Measurements from ENCODE around the gene GOLGA6A.
"Not testable (repeated sequence)": the region's sequence is repeated elsewhere in the genome, so short reads cannot be mapped to it uniquely, and the experiment has no call there.

The GOLGA6A gene

GRCh38 chr15:74099963-74100733 lies 17.8 kb upstream of the GOLGA6A start:
- DNase-seq (ENCODE audit: low read depth) = peak; percentile 49

- not testable (repeated sequence) for DNase-seq (ENCODE audit: low read depth)
Observed at GRCh38 chr15:74096753-74097474, 14.6 kb upstream of the GOLGA6A start.

GRCh38 chr15:74095610-74096009 lies 13.3 kb upstream of the GOLGA6A start:
- DNase-seq (ENCODE audit: low read depth) = not testable (repeated sequence)

GRCh38 chr15:74094567-74094966 lies 12.2 kb upstream of the GOLGA6A start:
- not testable (repeated sequence) for DNase-seq (ENCODE audit: low read depth)

GRCh38 chr15:74075781-74076180 lies 6.6 kb downstream of the GOLGA6A start:
- DNase-seq (ENCODE audit: low read depth) = not testable (repeated sequence)

- DNase-seq (ENCODE audit: low read depth) = not testable (repeated sequence)
Observed at GRCh38 chr15:74072614-74073337, 9.6 kb downstream of the GOLGA6A start.

- DNase-seq (ENCODE audit: low read depth) = not testable (repeated sequence)
Observed at GRCh38 chr15:74072132-74072531, 10.2 kb downstream of the GOLGA6A start.

GRCh38 chr15:74071645-74072044 lies 10.7 kb downstream of the GOLGA6A start:
- DNase-seq (ENCODE audit: low read depth) = not testable (repeated sequence)

- peak; percentile 31 for DNase-seq (ENCODE audit: low read depth)
Observed at GRCh38 chr15:74065684-74066411, 16.5 kb downstream of the GOLGA6A start.

GRCh38 chr15:74064822-74065221 lies 17.5 kb downstream of the GOLGA6A start:
- DNase-seq (ENCODE audit: low read depth) = not testable (repeated sequence)

GRCh38 chr15:74064183-74064582 lies 18.2 kb downstream of the GOLGA6A start:
- not testable (repeated sequence) for DNase-seq (ENCODE audit: low read depth)

GRCh38 chr15:74063425-74064146 lies 18.8 kb downstream of the GOLGA6A start:
- not testable (repeated sequence) for DNase-seq (ENCODE audit: low read depth)

GRCh38 chr15:74062671-74063070 lies 19.7 kb downstream of the GOLGA6A start:
- DNase-seq (ENCODE audit: low read depth) = no peak

- DNase-seq (ENCODE audit: low read depth) = no peak
Observed at GRCh38 chr15:74062236-74062635, 20.1 kb downstream of the GOLGA6A start.

- no peak for DNase-seq (ENCODE audit: low read depth)
Observed at GRCh38 chr15:74060251-74060650, 22.1 kb downstream of the GOLGA6A start.

GRCh38 chr15:74059050-74059833 lies 23.1 kb downstream of the GOLGA6A start:
- not testable (repeated sequence) for DNase-seq (ENCODE audit: low read depth)

GRCh38 chr15:74056330-74056729 lies 26.0 kb downstream of the GOLGA6A start:
- DNase-seq (ENCODE audit: low read depth) = not testable (repeated sequence)

GRCh38 chr15:74055804-74056203 lies 26.5 kb downstream of the GOLGA6A start:
- DNase-seq (ENCODE audit: low read depth) = no peak

GRCh38 chr15:74053941-74054529 lies 28.3 kb downstream of the GOLGA6A start:
- DNase-seq (ENCODE audit: low read depth) = peak; percentile 28

- DNase-seq (ENCODE audit: low read depth) = no peak
Observed at GRCh38 chr15:74053517-74053916, 28.8 kb downstream of the GOLGA6A start.
